Measurements from ENCODE around the gene ASB6. TPM values are rescaled to one million over a fixed set of nuclear protein-coding genes. Genes with fewer than 3 reads are reported as not detected.
A peak's percentile ranks its signal among the peaks of the same experiment; 100 is the strongest.

ASB6 gene
- total RNA-seq, 1 donor from 2014 or later, result 17.4 TPM

DNA sequence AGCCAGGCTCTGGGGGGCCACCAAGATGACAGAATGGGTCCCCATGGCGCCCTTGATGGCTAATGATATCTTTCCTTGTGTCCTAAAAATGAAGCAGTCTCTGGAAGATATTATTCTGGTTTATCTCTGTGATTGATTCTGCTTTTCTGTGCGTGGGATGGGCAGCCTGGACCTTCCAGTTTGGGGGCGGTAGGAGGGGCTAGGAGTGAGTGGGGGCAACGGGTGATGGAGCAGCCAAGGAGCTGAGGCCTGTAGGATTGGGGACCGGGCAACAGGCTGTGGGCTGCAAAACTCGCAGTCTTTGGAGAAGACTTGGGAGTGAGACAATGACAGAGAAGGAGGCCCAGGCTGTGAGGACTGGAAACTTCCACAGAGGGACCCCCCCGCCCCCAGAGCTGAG is 32.3 kb upstream of the ASB6 start:
- H3K4me1 Mint-ChIP-seq (ENCODE audit: low read depth), result peaks cover 28% of the 10 kb centered on the region
- DNase-seq (ENCODE audit: low spot score), result no peak
- no peak overlapping the region for H3K4me3 Mint-ChIP-seq (ENCODE audit: unreplicated experiment)
- peaks cover 8% of the 10 kb centered on the region for H3K27me3 Mint-ChIP-seq (ENCODE audit: low read depth)
- H3K27ac Mint-ChIP-seq (ENCODE audit: unreplicated experiment), result no peak overlapping the region
- H3K36me3 Mint-ChIP-seq (ENCODE audit: low read depth), result no peaks in the 10 kb centered on the region
- TF ChIP-seq CTCF (IDR thresholded peaks at IDR 0.05), result no peak
- H3K9me3 Mint-ChIP-seq (ENCODE audit: low read depth), result no peaks in the 10 kb centered on the region

DNA sequence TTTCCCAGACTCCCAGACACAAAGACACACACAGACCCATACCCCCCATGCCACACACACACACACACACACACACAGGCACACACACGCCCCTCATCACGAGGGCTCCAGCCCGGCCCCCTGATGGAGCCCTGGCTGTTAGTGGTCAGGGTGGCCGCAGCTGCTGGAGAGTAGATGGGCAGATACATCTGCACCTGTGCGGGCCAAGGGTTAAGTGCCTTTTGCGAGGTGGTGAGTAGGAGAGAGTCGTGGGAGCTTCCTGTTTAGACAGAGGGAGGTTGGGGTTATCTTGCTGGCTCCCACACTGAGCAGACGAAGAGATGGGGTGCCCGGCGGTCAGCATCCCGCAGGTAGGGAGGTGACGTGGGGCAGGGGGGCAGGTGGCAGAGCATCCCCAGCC is 31.7 kb upstream of the ASB6 start:
- Mint-ChIP-seq H3K36me3 (ENCODE audit: low read depth) (no peaks in the 10 kb centered on the region), H3K4me1 (ENCODE audit: low read depth) (peaks cover 33% of the 10 kb centered on the region), H3K4me3 (ENCODE audit: unreplicated experiment) (no peak overlapping the region), H3K27ac (ENCODE audit: unreplicated experiment) (no peak overlapping the region), H3K9me3 (ENCODE audit: low read depth) (no peaks in the 10 kb centered on the region), H3K27me3 (ENCODE audit: low read depth) (peaks cover 8% of the 10 kb centered on the region)
- no peak for DNase-seq (ENCODE audit: low spot score)
- TF ChIP-seq CTCF (IDR thresholded peaks at IDR 0.05), result no peak

DNA sequence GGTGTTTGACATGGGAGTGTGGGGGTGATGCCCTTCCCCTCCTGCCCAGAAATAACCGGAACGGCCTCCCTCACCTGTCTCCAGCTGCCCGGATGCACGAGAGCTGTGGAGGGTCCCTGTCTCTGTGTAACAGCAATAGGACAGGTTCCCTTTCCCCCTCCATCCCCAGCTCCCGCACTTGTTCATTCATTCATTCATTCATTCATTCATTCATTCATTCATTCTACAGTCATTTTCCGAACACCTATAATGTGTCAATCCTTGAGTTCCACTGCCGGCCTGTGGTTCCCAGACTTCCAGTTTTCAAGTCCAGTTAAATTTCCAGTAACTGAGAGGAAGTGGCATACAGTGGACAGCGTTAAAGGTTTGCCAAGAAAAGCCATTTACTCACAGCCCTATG is 30.8 kb upstream of the ASB6 start:
- Mint-ChIP-seq H3K27me3 (ENCODE audit: low read depth) (peaks cover 6% of the 10 kb centered on the region), H3K9me3 (ENCODE audit: low read depth) (no peaks in the 10 kb centered on the region), H3K4me1 (ENCODE audit: low read depth) (peaks cover 28% of the 10 kb centered on the region), H3K27ac (ENCODE audit: unreplicated experiment) (peak overlapping the region; percentile 38), H3K4me3 (ENCODE audit: unreplicated experiment) (no peak overlapping the region), H3K36me3 (ENCODE audit: low read depth) (no peaks in the 10 kb centered on the region)
- no peak for DNase-seq (ENCODE audit: low spot score)
- no peak for TF ChIP-seq CTCF (IDR thresholded peaks at IDR 0.05)

DNA sequence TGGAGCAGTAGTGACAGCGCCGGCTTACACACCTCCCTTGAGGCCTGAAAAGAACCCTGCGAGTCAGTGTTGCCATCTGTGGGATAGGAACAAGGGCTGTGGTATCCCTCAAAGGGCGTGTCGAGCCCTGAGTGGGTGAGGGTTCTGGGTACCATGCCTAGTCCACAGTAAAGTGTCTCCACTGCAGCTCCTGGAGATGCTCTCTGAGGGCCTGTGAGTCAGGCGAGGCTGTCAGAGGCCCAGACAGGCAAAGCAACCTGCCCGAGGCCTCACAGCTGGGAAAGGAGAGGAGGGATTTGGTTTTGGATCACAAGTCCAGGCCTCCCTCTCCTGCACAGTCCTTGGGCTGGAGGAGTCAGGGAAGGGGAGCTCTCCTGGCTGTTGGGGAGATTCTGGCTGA is 29.6 kb upstream of the ASB6 start:
- no peak overlapping the region for H3K4me3 Mint-ChIP-seq (ENCODE audit: unreplicated experiment)
- no peak for TF ChIP-seq CTCF (IDR thresholded peaks at IDR 0.05)
- no peaks in the 10 kb centered on the region for H3K36me3 Mint-ChIP-seq (ENCODE audit: low read depth)
- H3K27ac Mint-ChIP-seq (ENCODE audit: unreplicated experiment), result no peak overlapping the region
- H3K4me1 Mint-ChIP-seq (ENCODE audit: low read depth), result peaks cover 18% of the 10 kb centered on the region
- DNase-seq (ENCODE audit: low spot score), result no peak
- H3K27me3 Mint-ChIP-seq (ENCODE audit: low read depth), result peaks cover 4% of the 10 kb centered on the region
- no peaks in the 10 kb centered on the region for H3K9me3 Mint-ChIP-seq (ENCODE audit: low read depth)

DNA sequence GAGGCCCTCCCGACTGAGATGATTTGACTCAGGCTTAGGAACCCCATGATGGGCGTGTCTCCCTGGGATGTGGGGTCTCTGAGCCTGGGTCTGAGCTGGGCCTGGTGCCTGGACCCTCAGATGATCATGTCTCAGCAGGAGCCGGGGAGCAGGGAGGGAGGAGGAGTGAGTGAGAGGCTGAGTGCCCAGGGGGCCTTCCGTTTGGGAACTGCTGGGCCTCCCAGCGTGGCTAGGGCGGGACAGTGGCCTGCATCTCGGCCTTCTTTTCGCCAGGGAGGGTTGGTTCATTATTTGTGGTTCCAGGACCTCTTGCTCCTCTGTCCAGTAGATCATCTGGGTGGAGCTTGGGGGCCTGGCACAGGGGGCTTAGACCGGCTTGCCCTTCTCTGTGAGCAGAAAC is 29.1 kb upstream of the ASB6 start:
- H3K27ac Mint-ChIP-seq (ENCODE audit: unreplicated experiment), result no peak overlapping the region

More for the DNA sequence above, 29.1 kb upstream of the ASB6 start:
- no peaks in the 10 kb centered on the region for H3K9me3 Mint-ChIP-seq (ENCODE audit: low read depth)
- peaks cover 1% of the 10 kb centered on the region for H3K27me3 Mint-ChIP-seq (ENCODE audit: low read depth)
- no peaks in the 10 kb centered on the region for H3K36me3 Mint-ChIP-seq (ENCODE audit: low read depth)
- peaks cover 18% of the 10 kb centered on the region for H3K4me1 Mint-ChIP-seq (ENCODE audit: low read depth)
- no peak for TF ChIP-seq CTCF (IDR thresholded peaks at IDR 0.05)
- H3K4me3 Mint-ChIP-seq (ENCODE audit: unreplicated experiment), result no peak overlapping the region
- DNase-seq (ENCODE audit: low spot score), result no peak
